GM21529 (cell line): ENCODE results near the gene TRIM27.
"Not testable (repeated sequence)": the region's sequence is repeated elsewhere in the genome, so short reads cannot be mapped to it uniquely, and the experiment has no call there.

Experiments used
- ATAC-seq: cut with Tn5 transposase; IDR thresholded peaks from one replicate; pipeline ENCODE4 v1.9.1; 2021; ENCODE audit not compliant: unreplicated experiment

TRIM27 gene

GRCh38 chr6:28923318-28924102 lies at the start of gene TRIM27:
Gene TRIM27 (minus strand): TSS chr6:28923985. CDS start chr6:28923632, 353 bp downstream.
- ATAC-seq, result peak; percentile 83

DNA sequence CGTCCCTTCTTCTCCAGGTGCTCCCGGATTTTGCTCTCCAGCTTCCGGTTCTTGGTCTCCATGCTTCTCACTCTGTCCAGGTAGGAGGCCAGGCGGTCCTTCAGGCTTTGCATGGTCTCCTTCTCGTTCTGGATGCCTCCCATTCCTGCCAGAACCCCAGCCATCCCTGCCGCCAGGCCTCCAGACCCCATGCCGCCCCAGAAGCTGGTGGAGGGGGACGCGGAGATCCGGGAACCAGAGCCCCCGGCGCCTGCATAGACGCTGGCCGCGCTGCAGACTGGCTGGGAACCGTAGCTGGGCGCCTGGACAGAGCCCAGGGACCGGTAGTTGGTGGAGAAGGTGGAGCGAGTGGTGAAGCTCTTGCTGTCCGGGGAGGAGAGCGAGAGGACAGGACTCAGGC lies 46.3 kb upstream of the TRIM27 start:
- ATAC-seq, result not testable (repeated sequence)

DNA sequence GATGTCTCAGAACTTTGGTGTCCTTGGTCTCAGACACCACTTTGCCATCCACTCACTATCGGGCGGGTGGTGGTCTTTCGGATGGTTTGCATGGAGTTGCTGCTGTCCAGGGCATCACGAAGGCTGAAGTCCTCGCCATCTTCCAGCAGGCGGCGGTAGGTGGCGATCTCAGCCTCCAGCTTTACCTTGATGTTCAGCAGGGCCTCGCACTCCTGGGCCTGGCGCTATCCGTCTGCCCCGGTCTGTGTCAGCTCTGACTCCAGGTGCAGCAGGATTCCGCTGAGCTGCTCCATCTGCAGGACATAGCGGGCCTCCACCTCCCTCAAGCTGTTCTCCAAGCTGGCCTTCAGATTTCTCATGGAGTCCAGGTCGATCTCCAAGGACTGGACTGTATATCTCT lies 45.3 kb upstream of the TRIM27 start:
- no peak for ATAC-seq

- ATAC-seq, result no peak
These were observed 44.7 kb upstream of the TRIM27 start for GRCh38 chr6:28968476-28968875.

- no peak for ATAC-seq
These were observed 41.9 kb upstream of the TRIM27 start for GRCh38 chr6:28965706-28966105.

- ATAC-seq, result no peak
These were observed 37.2 kb upstream of the TRIM27 start for GRCh38 chr6:28960846-28961500.

DNA sequence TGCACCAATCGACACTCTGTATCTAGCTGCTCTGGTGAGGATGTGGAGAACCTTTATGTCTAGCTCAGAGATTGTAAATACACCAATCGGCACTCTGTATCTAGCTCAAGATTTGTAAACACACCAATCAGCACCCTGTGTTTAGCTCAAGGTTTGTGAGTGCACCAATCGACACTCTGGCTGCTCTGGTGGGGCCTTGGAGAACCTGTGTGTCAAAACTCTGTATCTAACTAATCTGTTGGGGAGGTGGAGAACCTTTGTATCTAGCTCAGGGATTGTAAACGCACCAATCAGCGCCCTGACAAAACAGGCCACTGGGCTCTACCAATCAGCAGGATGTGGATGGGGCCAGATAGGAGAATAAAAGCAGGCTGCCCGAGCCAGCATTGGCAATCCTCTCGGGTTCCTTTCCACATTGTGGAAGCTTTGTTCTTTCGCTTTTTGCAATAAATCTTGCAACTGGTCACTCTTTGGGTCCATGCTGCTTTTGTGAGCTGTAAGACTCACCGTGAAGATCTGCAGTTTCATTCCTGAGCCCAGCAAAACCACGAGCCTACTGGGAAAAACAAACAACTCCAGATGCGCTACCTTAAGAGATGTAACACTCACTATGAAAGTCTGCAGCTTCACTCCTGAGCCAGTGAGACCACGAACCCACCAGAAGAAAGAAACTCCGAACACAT lies 34.9 kb upstream of the TRIM27 start:
- not testable (repeated sequence) for ATAC-seq

GRCh38 chr6:28957795-28958314 lies 34.1 kb upstream of the TRIM27 start:
- ATAC-seq, result not testable (repeated sequence)

DNA sequence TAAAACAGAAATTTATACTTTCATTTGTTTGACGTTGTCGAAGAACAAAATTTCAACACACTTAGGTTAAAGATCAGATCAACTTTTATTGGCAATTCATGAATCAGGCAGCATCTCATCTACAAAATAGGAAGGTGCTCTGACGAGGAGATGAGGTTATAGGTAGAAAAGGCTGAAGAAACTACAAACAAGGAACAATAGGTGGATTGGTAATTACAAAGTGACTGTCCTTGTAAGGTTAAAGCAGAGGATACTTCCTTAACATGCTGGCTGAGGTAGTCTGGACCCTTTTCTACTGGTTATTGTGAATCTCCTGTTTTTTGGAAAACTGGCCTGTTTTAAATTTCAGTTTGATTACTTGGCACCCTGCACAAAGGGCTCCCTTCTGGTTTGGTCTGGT lies 32.5 kb upstream of the TRIM27 start:
- ATAC-seq, result no peak

GRCh38 chr6:28953585-28954258 lies 29.9 kb upstream of the TRIM27 start:
- no peak for ATAC-seq

GRCh38 chr6:28953039-28953584 lies 29.3 kb upstream of the TRIM27 start:
- ATAC-seq, result no peak

- not testable (repeated sequence) for ATAC-seq
These were observed 25.9 kb upstream of the TRIM27 start for GRCh38 chr6:28949656-28950195.

- ATAC-seq, result no peak
These were observed 25.1 kb upstream of the TRIM27 start for GRCh38 chr6:28948782-28949486.

- no peak for ATAC-seq
These were observed 24.1 kb upstream of the TRIM27 start for GRCh38 chr6:28947831-28948270.

DNA sequence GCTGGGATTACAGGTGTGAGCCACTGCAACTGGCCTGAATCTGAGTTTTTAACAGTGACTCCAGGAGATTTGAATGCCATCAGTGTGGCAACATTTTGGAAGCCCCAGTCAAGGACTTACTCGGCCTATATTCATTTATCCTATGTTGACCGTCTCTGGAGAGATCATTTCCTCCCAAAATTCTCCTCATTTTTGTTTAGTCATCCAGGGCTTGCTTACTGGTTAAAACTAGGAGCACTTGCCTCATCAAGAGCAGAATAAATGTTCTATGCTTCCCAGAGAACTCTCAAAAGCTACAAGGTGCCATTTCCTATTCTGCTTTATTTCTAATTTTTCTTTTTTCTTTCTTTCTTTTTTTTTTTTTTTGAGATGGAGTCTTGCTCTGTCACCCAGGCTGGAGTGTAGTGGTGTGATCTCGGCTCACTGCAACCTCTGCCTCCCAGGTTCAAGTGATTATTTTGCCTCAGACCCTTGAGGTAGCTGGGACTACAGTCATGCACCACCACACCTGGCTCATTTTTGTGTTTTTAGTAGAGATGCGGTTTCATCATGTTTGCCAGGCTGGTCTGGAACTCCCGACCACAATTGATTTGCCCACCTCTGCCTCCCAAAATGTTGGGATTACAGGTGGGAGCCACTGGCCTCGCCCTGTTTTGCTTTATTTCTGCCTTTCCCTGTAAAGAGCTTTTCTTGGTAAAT lies 23.4 kb upstream of the TRIM27 start:
- no peak for ATAC-seq

DNA sequence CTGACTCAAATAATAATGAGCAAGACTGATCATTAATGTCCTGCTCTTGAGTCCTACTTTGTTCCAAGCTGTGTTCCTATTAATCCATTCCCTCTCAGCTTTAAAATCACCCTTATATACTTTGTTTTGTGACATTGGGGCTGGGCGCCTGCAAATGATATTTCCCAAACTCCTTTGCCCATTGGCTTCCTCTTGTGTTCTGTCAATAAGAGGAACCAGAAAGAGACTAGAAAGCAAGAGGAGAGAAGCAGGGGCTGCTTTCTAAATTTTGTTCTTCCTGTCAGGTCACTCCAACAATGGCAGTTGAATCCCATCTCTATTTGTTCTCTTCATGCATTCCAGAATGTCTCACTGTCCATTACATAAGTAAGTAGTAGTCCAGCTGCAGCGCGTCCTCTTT lies 21.6 kb upstream of the TRIM27 start:
- ATAC-seq, result no peak

DNA sequence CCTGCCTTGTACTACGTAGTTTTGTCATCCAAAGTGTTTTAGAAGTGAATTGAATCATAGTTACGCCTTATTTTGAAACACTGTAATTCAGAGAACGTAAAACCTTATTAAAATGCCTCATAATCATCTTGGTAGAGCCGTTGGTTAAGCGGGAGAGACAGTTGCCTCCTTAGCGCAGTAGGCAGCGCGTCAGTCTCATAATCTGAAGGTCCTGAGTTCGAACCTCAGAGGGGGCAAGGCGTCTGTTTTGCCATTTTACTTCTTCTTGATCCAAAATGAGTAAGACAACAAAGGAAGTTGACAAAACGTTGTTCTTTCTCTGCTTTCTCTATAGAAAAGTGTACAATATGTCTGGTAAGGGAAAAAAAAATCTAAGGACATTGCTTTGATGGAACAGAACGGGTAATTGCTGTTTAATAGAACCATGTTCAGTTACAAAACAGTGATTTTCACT lies 20.7 kb upstream of the TRIM27 start:
- ATAC-seq, result no peak

DNA sequence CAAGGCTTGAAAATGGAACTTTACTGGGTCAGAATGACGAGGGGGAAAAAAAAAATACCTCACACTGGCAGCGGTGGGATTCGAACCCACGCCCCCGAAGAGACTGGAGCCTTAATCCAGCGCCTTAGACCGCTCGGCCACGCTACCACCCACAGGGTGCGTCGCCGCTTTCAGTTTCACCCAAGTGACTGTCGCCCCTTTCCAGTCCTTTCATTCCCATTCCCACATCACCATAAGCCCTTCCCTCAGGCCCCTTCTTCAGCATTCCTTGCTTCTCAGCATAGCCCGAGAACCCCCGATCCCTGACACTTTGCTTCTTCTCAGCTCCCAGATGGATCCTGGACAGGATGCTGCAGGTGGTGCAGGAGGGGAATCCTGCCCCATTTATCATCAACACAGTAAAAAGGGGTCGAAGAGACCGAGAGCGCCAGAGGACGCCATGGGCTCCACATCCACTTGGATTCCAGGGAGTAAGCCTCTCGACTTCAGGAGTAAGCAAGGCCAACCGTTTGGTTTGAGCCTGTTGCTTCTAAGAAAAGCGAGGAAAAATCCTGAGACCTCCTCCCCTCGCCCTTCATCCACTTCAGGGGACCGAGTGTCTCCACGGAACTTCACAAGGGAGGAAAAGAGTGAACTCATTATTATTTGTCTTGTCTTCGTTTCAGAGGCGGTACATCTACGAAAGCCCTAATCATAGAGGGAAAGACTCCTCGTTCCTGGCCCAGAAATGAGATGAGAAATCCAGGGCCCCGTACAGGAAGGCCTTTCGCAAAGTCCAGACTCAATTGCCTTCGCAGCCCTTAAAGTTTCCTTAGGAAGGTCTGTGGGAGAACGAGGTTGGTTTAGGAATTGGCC lies 20.0 kb upstream of the TRIM27 start:
- ATAC-seq, result no peak
